Stimulated activated CD4-positive, alpha-beta T cell treated with anti-CD3 and anti-CD28 coated beads, TNF-alpha, amount 100 ng/mL, for 48 hours (primary cell): Measurements from ENCODE around the gene PAPOLG.

Experiments
- DNase-seq, 3 donors: peaks; one replicate each; pipeline ENCODE4 v3.0.0-alpha.2; 2020; ENCODE audit warnings: low read depth in 3 of 3

Gene PAPOLG

DNA sequence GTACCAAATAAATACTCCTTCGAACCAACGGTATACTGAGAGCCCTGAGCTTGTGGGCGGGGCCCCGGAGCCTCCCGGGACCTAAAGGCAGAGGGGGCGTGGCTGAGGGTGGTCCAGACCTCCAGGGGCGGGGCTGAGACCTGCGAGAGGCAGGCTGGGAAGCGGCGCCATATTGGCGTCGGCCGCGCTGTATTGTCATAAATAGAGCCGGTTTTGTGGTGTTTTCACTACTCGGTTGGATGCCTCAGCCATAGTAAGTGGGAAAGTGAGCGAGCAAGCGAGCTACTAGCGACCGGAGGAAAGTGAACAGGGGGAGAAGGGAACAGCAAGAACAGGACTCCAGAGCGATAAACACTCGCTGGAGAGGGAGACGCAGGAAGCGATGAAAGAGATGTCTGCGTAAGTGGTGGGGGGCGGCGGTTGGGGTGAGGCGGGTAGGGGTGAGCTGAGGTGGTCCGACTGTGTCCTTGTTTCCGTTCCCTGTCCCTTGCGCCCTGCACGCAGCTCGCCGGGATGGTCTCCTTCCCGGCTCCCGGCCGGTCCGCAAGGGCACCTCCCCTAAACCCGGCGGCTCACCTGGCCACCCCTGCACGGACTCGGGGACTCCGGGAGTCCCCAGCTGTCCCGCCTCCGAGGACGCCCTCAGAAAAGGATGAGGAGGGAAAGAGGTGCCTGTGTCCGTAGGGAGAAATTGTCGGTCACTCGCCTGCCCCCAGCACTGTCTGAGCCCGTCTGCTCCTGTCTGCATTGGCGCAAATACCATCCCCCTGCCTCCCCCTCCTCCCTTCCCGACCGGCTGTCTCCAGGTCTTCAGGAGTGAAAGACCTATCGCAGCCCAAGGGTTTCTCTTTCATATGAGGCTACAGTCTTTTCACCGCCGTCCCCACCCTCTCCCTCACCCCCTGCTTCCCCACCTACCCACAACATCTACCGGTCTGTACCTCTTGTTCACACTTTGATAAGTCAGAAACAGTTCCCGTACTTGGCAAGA is at the start of gene PAPOLG:
Gene PAPOLG, plus strand, starts transcription at position 172 of the 991 bp plus-strand sequence. Its CDS starts 211 bp downstream, at position 383.
- DNase-seq = peak; percentile 94 to 100 (median 95)

DNA sequence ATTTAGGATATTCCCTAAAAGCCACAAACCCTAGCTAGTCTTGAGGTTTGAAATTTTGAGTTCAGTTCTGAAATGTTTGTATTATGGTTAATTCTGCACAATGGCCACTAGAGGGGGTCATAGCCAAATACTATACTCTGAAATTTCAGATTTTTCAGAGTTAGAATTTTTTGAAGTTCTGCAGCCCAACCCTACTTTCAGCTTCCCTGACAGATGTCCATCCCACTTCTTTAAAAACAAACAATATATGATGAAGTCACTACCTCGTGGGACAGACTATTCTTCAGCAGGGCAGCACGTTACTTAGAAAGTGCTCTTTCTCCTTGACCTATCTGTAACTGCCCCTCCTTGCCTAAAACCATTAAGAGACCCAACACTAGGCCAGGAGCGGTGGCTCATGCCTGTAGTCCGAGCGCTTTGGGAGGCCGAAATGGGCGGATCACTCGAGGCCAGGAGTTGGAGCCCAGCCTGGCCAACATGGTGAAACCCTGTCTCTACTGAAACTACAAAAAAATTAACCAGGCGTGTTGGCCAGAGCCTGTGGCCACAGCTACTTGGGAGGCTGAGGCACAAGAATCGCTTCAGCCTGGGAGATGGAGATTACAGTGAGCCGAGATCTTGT is 48.2 kb upstream of the PAPOLG start:
- DNase-seq = peak in 1 of 3 donors; percentile 5

- DNase-seq = no peak
These were observed 47.3 kb upstream of the PAPOLG start for GRCh38 chr2:60708630-60709320.

GRCh38 chr2:60710707-60711106 is 45.4 kb upstream of the PAPOLG start:
- no peak for DNase-seq

DNA sequence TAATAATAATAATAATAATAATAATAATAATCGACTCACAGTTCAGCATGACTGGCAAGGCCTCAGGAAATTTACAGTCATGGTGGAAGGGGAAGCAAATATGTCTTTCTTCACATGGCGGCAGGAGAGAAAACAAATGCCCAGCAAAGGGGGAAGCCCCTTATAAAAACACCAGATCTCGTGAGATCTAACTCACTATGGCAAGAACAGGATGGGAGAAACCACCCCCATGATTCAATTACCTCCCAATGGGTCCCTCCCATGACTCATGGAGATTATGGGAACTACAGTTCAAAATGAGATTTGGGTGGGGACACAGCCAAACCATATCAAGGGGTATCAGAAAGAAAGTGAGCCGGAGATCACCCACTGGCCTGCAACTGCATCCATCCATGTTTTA is 40.5 kb upstream of the PAPOLG start:
- no peak for DNase-seq

DNA sequence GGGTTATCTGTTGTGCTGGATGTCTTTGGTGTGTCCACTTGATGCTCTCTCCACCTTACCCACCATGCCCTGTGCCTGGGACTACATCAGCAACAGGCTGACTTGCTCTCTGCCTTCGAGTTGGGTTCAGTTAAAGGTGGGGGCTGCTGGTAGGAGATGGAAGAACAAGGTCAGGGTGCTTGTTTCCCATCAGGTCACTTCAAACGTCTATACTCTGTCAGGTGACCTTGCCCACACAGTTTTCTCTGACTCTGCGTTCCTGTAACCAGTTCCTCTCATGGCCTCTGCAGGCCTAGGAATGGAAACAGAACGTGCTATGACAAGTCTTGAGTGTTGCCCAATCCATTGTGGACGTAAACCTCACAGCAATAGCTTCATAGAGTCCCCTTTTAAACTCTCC is 38.4 kb upstream of the PAPOLG start:
- DNase-seq = no peak

- no peak for DNase-seq
These were observed 36.7 kb upstream of the PAPOLG start for GRCh38 chr2:60719331-60719730.

DNA sequence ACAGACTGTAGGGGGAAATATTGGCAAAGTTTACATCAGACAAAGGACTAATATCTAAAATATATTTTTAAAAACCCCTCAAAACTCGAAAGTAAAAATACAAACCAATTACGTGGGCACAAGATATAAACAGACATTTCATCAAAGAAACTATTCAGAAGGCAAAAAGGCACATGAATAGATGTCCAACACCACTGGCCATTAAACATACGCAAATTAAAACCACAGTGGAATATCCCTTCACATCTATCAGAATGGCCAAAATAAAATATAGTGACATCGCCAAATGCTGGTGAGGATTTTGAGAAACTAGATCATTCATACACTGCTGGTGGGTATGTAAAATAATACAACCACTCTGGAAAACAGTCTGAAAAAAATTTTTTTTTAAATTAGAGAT is 30.6 kb upstream of the PAPOLG start:
- no peak for DNase-seq

DNA sequence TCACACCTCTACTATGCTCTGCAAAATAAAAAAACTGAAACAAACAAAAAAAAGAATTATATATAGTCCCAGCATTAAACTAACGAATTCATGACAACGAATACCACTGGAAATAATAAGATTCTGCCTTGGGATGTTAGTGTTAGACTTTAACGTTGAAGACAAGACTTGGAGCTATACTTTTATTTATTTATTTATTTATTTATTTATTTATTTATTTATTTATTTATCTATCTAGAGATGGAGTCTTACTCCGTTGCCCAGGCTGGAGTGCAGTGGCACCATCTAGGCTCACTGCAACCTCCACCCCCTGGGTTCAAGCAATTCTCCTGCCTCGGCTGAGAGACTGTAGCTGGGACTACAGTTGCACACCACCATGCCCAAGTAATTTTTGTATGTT is 27.2 kb upstream of the PAPOLG start:
- no peak for DNase-seq

DNA sequence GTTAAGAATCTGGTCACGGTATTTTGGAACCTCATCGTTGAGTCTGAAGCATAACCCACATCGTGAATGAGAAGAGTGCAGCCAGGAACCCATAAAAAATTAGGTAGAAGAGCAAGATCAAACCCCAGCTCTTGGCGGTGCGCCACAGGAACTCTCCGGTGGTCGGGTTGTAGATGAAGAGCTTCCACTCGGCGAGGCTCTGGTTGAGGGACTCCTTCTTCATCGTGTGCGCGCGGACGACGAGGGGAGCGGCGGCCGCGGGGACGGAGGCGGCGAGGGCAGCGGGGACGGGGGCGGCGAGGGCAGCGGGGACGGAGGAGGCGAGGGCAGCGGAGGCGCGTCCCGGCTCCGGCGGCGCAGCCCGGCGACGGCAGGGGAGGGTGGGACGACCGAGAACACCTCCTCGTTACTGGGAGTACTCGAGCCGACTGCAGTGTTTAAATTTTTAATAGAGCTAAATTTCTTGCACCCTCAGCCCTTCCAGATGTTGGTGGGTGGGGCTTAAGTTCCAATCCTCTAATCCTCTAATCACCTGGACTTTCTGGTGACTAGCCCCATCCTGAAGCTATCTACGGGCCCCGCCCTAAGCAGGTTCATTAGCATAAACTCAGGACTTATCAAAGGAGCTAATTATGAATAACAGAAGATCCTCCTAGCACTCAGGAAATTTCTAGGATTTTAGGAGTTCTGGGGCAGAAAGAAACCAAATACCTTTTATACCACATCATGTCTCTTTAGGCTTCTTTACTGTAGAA is 20.4 kb upstream of the PAPOLG start:
- no peak for DNase-seq

DNA sequence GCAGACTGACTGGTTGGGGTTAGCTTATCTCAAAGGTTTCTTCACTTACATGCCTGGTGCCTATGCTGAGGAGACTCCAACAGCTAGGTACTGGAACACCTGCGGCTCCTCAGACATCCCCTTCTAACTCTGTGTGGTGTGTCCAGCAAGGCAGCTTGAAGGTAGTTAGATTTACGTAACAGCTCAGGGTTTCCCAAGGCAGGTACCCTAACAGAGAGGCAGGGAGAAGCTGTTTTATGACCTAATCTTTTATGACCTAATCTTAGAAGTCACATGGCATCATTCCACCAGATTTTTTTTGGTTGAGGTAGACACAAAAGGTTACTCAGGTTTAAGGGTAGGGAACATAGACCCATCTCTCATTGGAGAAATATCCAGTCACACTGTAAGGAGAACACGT is 17.4 kb upstream of the PAPOLG start:
- DNase-seq = no peak

DNA sequence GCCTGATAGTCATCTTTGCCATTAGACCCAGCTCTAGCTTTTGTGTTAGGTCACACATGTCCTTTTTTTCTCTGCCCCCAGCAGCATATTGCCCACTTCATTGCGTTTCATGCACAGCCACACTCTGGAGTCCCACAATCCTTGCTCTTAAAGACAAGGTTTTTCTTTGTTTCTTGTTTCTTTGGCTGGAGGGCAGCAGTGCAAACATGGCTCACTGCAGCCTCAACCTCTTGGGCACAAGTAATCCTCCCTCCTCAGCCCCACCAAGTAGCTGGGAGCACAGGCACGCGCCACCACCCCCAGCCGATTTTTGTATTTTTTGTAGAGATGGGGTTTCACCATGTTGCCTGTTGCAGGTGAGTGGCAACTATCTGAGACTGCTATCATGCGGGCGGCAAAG is 16.9 kb upstream of the PAPOLG start:
- no peak for DNase-seq

DNA sequence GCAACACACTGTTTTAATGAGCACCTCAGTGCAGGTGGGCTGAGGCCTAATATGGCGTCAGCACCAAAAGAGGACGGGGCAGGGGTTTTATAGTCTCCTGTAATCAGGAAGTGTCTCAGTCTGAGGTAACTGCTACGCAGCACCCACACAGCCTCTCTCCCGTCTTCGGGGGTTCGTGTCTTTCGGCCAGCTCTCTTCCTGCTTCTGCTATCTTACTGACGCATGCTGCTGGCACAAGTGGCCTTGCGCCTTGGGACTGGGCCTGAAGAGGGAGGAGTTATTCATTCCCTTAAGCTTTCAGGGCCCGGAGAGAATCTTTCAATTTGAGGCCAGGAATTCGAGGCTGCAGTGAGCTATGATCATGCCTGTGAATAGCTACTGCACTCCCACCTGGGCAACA is 14.5 kb upstream of the PAPOLG start:
- DNase-seq = no peak

DNA sequence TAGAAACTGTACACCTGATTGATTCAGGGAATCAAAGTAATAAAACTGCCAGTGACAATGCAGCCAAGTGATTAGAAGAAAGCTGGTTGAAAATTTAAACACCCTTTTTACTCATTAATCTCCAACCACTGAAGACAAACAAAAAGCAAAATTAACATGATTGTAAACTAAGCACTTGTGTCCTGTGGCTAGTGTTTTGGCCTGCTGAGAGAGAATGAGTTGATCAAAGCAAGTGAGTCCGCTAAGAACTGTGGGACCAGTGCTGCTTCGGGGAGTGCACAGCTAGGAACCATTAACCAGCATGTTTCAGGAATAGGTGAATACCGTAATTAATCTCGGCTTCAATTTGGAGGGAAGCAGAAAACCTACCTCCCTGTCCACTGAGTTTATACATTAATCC is 13.6 kb upstream of the PAPOLG start:
- no peak for DNase-seq

GRCh38 chr2:60745330-60745729 is 10.7 kb upstream of the PAPOLG start:
- DNase-seq = no peak

- DNase-seq = no peak
These were observed 10.3 kb upstream of the PAPOLG start for GRCh38 chr2:60745761-60746160.

DNA sequence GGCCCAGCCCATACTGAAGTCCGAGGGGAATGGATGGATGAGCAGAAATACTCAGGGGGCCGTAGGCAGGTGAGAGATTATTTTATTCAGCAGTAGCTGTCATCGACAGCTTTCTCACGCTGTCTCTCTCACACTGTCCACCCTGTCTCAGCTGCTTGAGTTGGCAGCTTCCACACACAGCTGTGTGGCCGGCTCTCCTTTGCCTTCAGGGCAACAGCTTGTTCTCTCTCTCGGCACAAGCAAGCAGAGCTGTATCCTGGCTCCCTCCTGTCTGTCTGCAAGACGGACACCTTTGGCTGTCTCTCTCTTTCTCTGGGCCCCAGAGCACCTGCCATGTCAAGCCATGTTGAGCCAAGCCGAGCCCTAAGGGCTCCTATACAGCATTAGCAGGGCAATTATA is 9.8 kb upstream of the PAPOLG start:
- DNase-seq = no peak

DNA sequence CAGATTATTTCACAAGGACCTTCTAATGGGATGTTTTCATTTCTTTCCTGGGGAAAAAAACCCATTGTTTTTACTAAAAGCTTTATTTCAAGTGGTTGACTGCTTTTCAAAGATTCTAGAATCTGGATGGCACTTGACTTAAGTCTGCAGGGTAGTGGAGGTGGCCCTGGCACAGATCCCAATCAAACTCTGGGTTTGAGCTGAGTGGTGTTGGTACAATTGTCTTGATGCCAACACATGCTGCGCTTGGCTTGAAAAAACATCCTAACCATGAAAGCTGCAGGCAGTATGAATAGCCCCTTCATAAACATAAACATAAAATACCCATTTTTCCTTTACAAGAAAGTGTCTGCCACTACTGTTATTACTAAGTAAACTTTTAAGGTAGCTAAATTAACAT is 3.6 kb downstream of the PAPOLG start:
- no peak for DNase-seq

- no peak for DNase-seq
These were observed 8.9 kb downstream of the PAPOLG start for GRCh38 chr2:60764736-60765534.

DNA sequence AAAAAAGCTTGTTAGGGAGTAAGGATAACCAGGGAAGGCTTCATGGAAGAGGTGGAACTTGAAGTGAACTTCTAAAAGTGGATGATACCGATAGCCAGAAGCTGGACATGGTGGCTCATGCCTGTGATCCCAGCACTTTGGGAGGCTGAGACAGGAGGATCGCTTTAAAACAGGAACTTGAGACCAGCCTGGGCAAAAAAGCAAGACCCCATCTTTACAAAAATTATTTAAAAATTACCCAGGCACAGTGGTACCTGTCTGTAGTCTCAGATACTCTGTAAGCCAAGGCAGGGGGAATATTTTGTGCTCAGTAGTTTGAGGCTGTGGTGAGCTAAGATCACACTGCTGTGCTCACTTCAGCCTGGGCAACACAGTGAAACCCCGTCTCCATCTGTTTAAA is 10.2 kb downstream of the PAPOLG start:
- DNase-seq = no peak

GRCh38 chr2:60771508-60771907 is 15.4 kb downstream of the PAPOLG start:
- no peak for DNase-seq
